Naive thymus-derived CD4-positive, alpha-beta T cell (primary cell): ENCODE measurements around the gene AKNAD1. TPM values are rescaled to one million over a fixed set of nuclear protein-coding genes. Genes with fewer than 3 reads are reported as not detected.
"Not testable (repeated sequence)": the region's sequence is repeated elsewhere in the genome, so short reads cannot be mapped to it uniquely, and the experiment has no call there.

Experiments
- ATAC-seq: fragments of 150-1000 bp; cut with Tn5 transposase; 2 replicates; pipeline ENCODE4 v1.10.0; 2021; ENCODE audit warnings: mild to moderate bottlenecking, moderate library complexity
- CTCF ChIA-PET: fragments of 350-600 bp; sonication (Branson Sonifier 250); formaldehyde crosslinking; loops from one replicate; lab custom pipeline; 2021; ENCODE audit warnings: antibody characterized with exemption; lab: Charles Lee
- POLR2A ChIA-PET: fragments of 350-600 bp; sonication (Branson Sonifier 250); formaldehyde crosslinking; loops from one replicate; lab custom pipeline; 2021; ENCODE audit warnings: antibody characterized with exemption, inconsistent platforms; lab: Charles Lee
- DNase-seq, 9 donors: peaks; one replicate each; pipeline versions ENCODE4 v3.0.0 to v3.0.0-alpha.2; 2020 to 2022; ENCODE audit warnings: mixed read lengths in 1 of 9
- H3K27ac ChIP-seq: one replicate; pipeline ENCODE4 v1.7.0; 2013; ENCODE audit warnings: mild to moderate bottlenecking, low read depth, low read length, moderate library complexity
- H3K27me3 ChIP-seq, 2 donors: one replicate each; pipeline ENCODE4 v1.7.0; 2013; ENCODE audit warnings: low read length in 2 of 2, mild to moderate bottlenecking in 2 of 2, moderate library complexity in 2 of 2; ENCODE audit not compliant: control insufficient read depth in 2 of 2, insufficient read depth in 2 of 2
- H3K36me3 ChIP-seq, 3 experiments: 1 replicate in 2 of 3; 2 replicates in 1 of 3; pipeline ENCODE4 v1.7.0; 2013; ENCODE audit warnings: low read length in 3 of 3, mild to moderate bottlenecking in 3 of 3, moderate library complexity in 1 of 3; ENCODE audit not compliant: insufficient read depth in 3 of 3, control insufficient read depth in 2 of 3
- H3K4me1 ChIP-seq, 2 donors: one replicate each; pipeline ENCODE4 v1.7.0; 2013; ENCODE audit warnings: low read length in 2 of 2, mild to moderate bottlenecking in 2 of 2, moderate library complexity in 1 of 2; ENCODE audit not compliant: control insufficient read depth in 2 of 2, insufficient read depth in 2 of 2
- H3K4me3 ChIP-seq: 2 replicates; pipeline ENCODE4 v1.7.0; 2013; ENCODE audit warnings: mild to moderate bottlenecking, low read length
- H3K9me3 ChIP-seq, 3 experiments: 1 replicate in 2 of 3; 2 replicates in 1 of 3; pipeline ENCODE4 v1.7.0; 2013; ENCODE audit warnings: low read length in 3 of 3; ENCODE audit not compliant: control insufficient read depth in 2 of 3
- H3K27ac Mint-ChIP-seq, 9 donors: one replicate each; pipeline ENCODE4 v1.8.0; 2020 to 2022; ENCODE audit warnings: mixed read lengths in 9 of 9, mild to moderate bottlenecking in 8 of 9, moderate library complexity in 5 of 9, inconsistent platforms in 2 of 9
- H3K27me3 Mint-ChIP-seq, 5 donors: one replicate each; pipeline ENCODE4 v1.8.0; 2021 to 2022; ENCODE audit warnings: mixed read lengths in 5 of 5, mild to moderate bottlenecking in 1 of 5
- H3K36me3 Mint-ChIP-seq, 5 donors: one replicate each; pipeline ENCODE4 v1.8.0; 2020 to 2022; ENCODE audit warnings: mixed read lengths in 5 of 5, mild to moderate bottlenecking in 3 of 5, inconsistent platforms in 1 of 5
- H3K4me1 Mint-ChIP-seq, 7 donors: one replicate each; pipeline ENCODE4 v1.8.0; 2020 to 2022; ENCODE audit warnings: mixed read lengths in 7 of 7, mild to moderate bottlenecking in 3 of 7, inconsistent platforms in 1 of 7
- H3K4me3 Mint-ChIP-seq, 10 donors: one replicate each; pipeline ENCODE4 v1.8.0; 2020 to 2022; ENCODE audit warnings: mild to moderate bottlenecking in 10 of 10, mixed read lengths in 10 of 10, moderate library complexity in 6 of 10, inconsistent platforms in 2 of 10
- H3K9me3 Mint-ChIP-seq, 11 donors: one replicate each; pipeline ENCODE4 v1.8.0; 2020 to 2022; ENCODE audit warnings: mixed read lengths in 11 of 11, mild to moderate bottlenecking in 4 of 11, inconsistent platforms in 1 of 11, moderate library complexity in 1 of 11
- intact Hi-C, 2 donors: fragments of 100-400 bp; cut with micrococcal nuclease; formaldehyde crosslinking; loops; one replicate each; pipeline ENCODE4 v1.15.1; 2023
- polyA plus RNA-seq, 2 donors: library from polyadenylated mRNA; unstranded; fragments of 300-500 nt; fragmentation: Illumina TruSeq; gene quantifications; one replicate each; pipeline ENCODE4 v1.2.3, GENCODE V29; 2021
- total RNA-seq, 6 experiments: library from RNA in 5 of 6; stranded (reverse) in 5 of 6; gene quantifications; 1 replicate in 5 of 6; 2 replicates in 1 of 6; pipeline ENCODE4 v1.2.3 and lab custom pipeline; 2021 to 2026

Gene AKNAD1
- total and polyA plus RNA-seq, 7 experiments from 2014 or later = not detected

DNA sequence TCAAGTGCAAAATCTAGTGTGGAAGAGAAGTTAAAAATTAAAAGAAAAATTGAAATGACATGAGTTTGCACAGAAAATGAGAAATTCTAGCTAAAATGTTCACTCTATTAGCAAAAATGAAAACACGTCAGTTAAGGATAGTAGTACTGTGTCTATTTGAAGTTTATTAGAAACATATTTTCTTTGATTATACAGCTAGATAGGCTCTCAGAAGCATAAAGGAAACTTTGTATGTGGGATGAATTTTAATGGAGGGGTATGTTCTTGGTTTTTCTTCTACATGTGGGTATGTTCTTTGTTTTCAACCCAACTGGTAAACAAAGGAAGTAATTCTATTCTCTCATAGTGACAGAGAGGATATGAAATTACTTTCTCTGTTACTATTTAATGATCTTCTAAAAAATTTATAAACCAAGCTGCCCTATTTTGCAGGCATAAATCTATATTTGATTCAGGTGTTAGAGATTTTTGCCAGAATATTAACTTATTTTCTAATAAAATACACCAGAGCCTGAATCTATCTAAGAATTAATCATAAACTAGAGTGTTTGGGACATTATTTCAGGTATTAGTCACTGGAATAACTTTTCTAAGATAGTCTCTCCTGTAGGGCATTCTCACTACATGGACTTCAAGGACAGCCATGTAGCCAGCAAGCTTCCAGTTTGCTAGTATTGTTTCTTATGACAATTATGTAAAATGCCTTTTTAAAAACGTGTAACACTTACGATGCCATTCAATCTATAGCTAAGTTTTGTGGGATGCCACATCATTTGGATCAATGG is 35.7 kb upstream of the AKNAD1 start:
- ATAC-seq (no peak), DNase-seq (no peak)
- Histone ChIP-seq H3K9me3 (no peaks in the 10 kb centered on the region), H3K27ac (no peak overlapping the region), H3K36me3 (no peaks in the 10 kb centered on the region), H3K27me3 (no peaks in the 10 kb centered on the region), H3K4me1 (no peaks in the 10 kb centered on the region), H3K4me3 (no peak overlapping the region)
- CTCF ChIA-PET = interaction anchor here (0.7 kb wide), 1 partner anchor 120 kb away, joined by 3 read pairs; no protein-coding TSS in a partner anchor
- H3K9me3 Mint-ChIP-seq = no peaks in the 10 kb centered on the region
- H3K36me3 Mint-ChIP-seq = peaks cover 0 to 6% (median 0%) of the 10 kb centered on the region in 5 donors
- intact Hi-C loops = loop anchor here in 1 of 2 donors (10.0 kb wide), 1 partner anchor 1108 kb away; no protein-coding TSS in a partner anchor
- no peak overlapping the region for H3K27ac Mint-ChIP-seq
- peaks cover 0 to 11% (median 0%) of the 10 kb centered on the region in 7 donors for H3K4me1 Mint-ChIP-seq
- no peak overlapping the region for H3K4me3 Mint-ChIP-seq
- peaks cover 0 to 29% (median 19%) of the 10 kb centered on the region in 5 donors for H3K27me3 Mint-ChIP-seq
- POLR2A ChIA-PET = interaction anchor here (0.6 kb wide), 1 partner anchor 10 kb away, joined by 3 read pairs; no protein-coding TSS in a partner anchor

DNA sequence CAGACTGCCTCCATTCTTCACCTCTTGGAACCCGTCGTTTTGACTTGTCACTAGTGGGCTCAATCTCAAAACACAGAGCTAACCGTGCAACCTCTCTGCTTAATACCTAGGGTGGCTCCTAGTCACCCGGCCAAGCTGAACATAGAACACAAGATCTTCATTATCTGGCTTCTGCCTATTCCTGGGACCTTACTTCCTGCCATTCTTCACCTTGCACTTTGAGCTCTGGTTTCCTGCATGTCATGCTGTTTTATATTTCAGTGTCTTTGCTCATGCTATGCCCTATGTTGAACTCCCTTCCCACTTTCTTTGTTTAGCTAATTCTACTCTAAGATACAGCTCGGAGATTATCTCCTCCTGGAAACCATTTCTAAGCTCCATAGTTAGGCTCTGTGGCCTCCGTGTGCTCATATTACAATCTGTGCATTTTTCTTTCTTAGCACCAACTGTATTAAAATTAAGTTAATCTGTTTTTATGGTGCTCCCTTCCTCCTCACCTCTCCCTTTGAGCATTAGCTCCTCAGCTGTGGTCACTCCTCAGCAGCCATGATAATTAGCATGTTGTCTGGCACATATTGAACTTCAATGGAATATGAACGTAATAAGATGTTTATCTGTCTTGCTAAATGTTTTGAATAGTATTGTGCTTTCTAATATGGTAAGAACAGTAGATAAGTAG is 33.0 kb upstream of the AKNAD1 start:
- no peak overlapping the region for H3K4me3 ChIP-seq
- peaks cover 0 to 33% (median 23%) of the 10 kb centered on the region in 5 donors for H3K27me3 Mint-ChIP-seq
- H3K27ac ChIP-seq = no peak overlapping the region
- H3K4me3 Mint-ChIP-seq = no peak overlapping the region
- no peaks in the 10 kb centered on the region for H3K27me3 ChIP-seq
- H3K36me3 ChIP-seq = no peaks in the 10 kb centered on the region
- no peaks in the 10 kb centered on the region for H3K4me1 ChIP-seq
- peaks cover 0 to 7% (median 0%) of the 10 kb centered on the region in 5 donors for H3K36me3 Mint-ChIP-seq
- H3K9me3 ChIP-seq = no peaks in the 10 kb centered on the region
- H3K4me1 Mint-ChIP-seq = peaks cover 0 to 13% (median 0%) of the 10 kb centered on the region in 7 donors
- CTCF ChIA-PET = no interaction called here
- ATAC-seq (no peak), DNase-seq (no peak)
- intact Hi-C loops = loop anchor here in 1 of 2 donors (10.0 kb wide), 1 partner anchor 1105 kb away; no protein-coding TSS in a partner anchor
- no peaks in the 10 kb centered on the region for H3K9me3 Mint-ChIP-seq
- no peak overlapping the region for H3K27ac Mint-ChIP-seq
- POLR2A ChIA-PET = no interaction called here

DNA sequence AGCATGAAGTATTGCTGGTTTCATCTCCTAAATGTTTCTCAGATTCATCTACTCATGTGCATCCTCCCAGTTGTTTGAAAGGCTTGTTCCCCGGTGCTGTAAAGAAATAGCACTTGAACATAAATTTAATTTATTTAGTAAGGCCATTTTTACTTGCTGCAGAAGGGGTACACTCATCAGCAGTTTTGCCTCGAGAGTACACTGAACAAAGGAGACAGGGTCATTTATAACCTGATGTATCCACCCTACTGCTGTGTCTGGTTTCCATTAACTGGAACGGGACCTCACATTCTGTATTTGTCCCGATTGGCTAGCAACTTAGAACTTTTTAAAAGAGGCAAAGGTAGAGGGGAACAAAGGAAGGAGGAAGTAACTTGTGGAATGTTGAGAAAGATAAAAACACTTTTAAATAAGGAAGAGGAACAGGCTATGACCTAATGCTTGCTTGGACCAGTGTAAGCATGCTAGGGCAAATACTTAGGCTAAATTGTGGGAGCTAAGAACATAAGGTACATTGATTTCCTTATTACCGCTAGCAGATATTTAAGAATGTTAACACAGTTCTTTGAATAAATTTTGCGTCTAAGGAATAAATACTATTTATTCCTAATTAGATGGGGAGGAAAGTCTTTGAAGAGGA is 32.2 kb upstream of the AKNAD1 start:
- H3K27me3 ChIP-seq, H3K27ac Mint-ChIP-seq, DNase-seq, H3K27ac ChIP-seq, POLR2A ChIA-PET, H3K9me3 Mint-ChIP-seq, H3K4me1 ChIP-seq, H3K36me3 ChIP-seq, H3K36me3 Mint-ChIP-seq, H3K4me3 Mint-ChIP-seq, intact Hi-C loops, H3K4me3 ChIP-seq, ATAC-seq, H3K9me3 ChIP-seq: not testable (repeated sequence)
- CTCF ChIA-PET = interaction anchor here (0.7 to 0.9 kb wide), 2 partner anchors 8 to 194 kb away, joined by 3 read pairs; no protein-coding TSS in a partner anchor
- H3K27me3 Mint-ChIP-seq = peaks cover 0 to 33% (median 23%) of the 10 kb centered on the region in 5 donors
- peaks cover 0 to 13% (median 0%) of the 10 kb centered on the region in 7 donors for H3K4me1 Mint-ChIP-seq

DNA sequence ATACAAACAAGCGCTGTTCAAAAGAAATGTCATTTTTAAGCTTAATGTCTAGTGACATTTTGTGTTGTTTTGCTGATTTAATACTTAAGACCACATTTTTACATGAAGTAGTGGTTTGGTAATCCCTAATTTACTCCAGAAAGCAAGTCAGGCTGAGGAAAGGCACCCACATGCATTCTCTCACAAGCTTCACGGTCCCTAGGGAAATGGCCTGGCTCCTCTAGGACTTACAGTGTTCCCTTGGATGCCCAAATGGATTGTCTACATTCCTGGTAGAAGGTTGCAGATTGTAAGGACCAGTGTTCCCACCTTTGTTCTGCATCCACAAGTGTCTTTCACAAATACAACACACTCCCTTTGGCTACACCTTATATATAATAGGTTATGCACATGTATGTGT is 29.4 kb upstream of the AKNAD1 start:
- POLR2A ChIA-PET = no interaction called here
- CTCF ChIA-PET = interaction anchor here (0.7 kb wide), 1 partner anchor 25 kb away, joined by 3 read pairs; no protein-coding TSS in a partner anchor
- Mint-ChIP-seq H3K9me3 (no peaks in the 10 kb centered on the region), H3K36me3 (peaks cover 0 to 5% (median 0%) of the 10 kb centered on the region in 5 donors), H3K27me3 (peaks cover 0 to 20% (median 14%) of the 10 kb centered on the region in 5 donors), H3K4me3 (no peak overlapping the region), H3K27ac (no peak overlapping the region), H3K4me1 (peaks cover 0 to 17% (median 0%) of the 10 kb centered on the region in 7 donors)
- H3K4me1 ChIP-seq = no peaks in the 10 kb centered on the region
- ATAC-seq (no peak), DNase-seq (no peak)
- no peaks in the 10 kb centered on the region for H3K27me3 ChIP-seq
- intact Hi-C loops = no loop called here
- no peak overlapping the region for H3K4me3 ChIP-seq
- no peaks in the 10 kb centered on the region for H3K9me3 ChIP-seq
- no peaks in the 10 kb centered on the region for H3K36me3 ChIP-seq
- no peak overlapping the region for H3K27ac ChIP-seq

DNA sequence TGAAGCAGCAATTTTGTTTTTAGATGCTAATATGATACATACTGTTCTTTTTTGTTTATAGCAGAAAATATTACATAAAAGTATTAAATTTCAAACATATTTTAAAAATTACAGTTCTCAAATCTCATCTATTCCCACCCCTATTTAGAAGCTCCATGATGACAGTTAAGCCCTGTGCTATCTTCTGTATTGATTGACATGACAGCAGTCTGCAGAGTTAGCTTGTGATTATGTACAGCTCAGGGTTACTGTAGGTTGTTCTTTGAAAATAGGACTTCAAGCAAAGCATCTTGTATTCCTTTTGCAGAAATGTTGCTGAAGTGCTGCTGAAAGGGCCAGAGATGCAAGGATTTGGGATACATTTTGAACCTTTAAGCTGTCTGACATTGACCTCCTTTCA is 28.1 kb upstream of the AKNAD1 start:
- DNase-seq = no peak
- no peaks in the 10 kb centered on the region for H3K27me3 ChIP-seq

DNA sequence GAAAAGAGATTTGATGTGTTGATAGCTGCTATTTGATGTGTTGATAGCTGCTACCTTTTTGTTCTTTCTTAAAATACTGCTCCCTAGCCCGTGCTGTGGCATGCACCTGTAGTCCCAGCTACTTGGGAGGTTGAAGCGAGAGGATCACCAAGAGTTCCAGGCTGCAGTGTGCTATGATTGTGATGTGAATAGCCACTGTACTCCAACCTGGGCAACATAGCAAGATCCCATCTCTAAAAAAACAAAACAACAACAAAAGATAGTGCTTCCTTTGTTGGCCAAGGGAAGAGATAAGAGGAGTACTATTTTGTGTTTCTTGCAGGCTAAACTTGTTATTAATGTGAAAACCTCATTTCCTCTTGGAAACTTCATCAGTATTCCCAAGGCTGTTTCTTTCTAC is 25.9 kb upstream of the AKNAD1 start:
- no peak overlapping the region for H3K4me3 Mint-ChIP-seq
- H3K9me3 Mint-ChIP-seq = no peaks in the 10 kb centered on the region
- POLR2A ChIA-PET = no interaction called here
- no peaks in the 10 kb centered on the region for H3K27me3 ChIP-seq
- no peak overlapping the region for H3K4me3 ChIP-seq
- no peak overlapping the region for H3K27ac Mint-ChIP-seq
- CTCF ChIA-PET = interaction anchor here (0.6 to 1.4 kb wide), 4 partner anchors 11 to 100 kb away, joined by 3 to 5 read pairs (median 4); no protein-coding TSS in a partner anchor
- ATAC-seq (no peak), DNase-seq (no peak)
- peaks cover 0 to 24% (median 4%) of the 10 kb centered on the region in 7 donors for H3K4me1 Mint-ChIP-seq
- H3K27ac ChIP-seq = no peak overlapping the region
- H3K36me3 Mint-ChIP-seq = peaks cover 0 to 5% (median 0%) of the 10 kb centered on the region in 5 donors
- H3K9me3 ChIP-seq = no peaks in the 10 kb centered on the region
- no peaks in the 10 kb centered on the region for H3K36me3 ChIP-seq
- peaks cover 0 to 2% of the 10 kb centered on the region in 2 donors for H3K4me1 ChIP-seq
- intact Hi-C loops = no loop called here
- H3K27me3 Mint-ChIP-seq = peaks cover 2 to 12% (median 7%) of the 10 kb centered on the region in 5 donors

More for the DNA sequence above, 28.1 kb upstream of the AKNAD1 start:
- no peaks in the 10 kb centered on the region for H3K9me3 ChIP-seq
- peaks cover 0 to 3% (median 0%) of the 10 kb centered on the region in 5 donors for H3K36me3 Mint-ChIP-seq
- no peak overlapping the region for H3K27ac Mint-ChIP-seq
- ATAC-seq = no peak
- H3K4me1 ChIP-seq = no peaks in the 10 kb centered on the region
- H3K27me3 Mint-ChIP-seq = peaks cover 0 to 15% (median 9%) of the 10 kb centered on the region in 5 donors
- ChIA-PET POLR2A (no interaction called here), CTCF (no interaction called here)
- H3K9me3 Mint-ChIP-seq = no peaks in the 10 kb centered on the region
- H3K27ac ChIP-seq = no peak overlapping the region
- peaks cover 0 to 21% (median 0%) of the 10 kb centered on the region in 7 donors for H3K4me1 Mint-ChIP-seq
- H3K4me3 Mint-ChIP-seq = no peak overlapping the region
- intact Hi-C loops = loop anchor here in 1 of 2 donors (2.0 kb wide), 1 partner anchor 16 kb away; no protein-coding TSS in a partner anchor
- H3K36me3 ChIP-seq = no peaks in the 10 kb centered on the region
- no peak overlapping the region for H3K4me3 ChIP-seq
